DMS53 treated with DMSO at 0.1 percent for 48 hours (cell line): ENCODE data around the gene CA10.

Experiments used
- DNase-seq: peaks from one replicate; lab custom pipeline; 2025; ENCODE audit not compliant: unreplicated experiment; lab: John Stamatoyannopoulos, UW

CA10 gene

GRCh38 chr17:51610834-51611233 lies 547.7 kb downstream of the CA10 start:
- DNase-seq = no peak

- no peak for DNase-seq
These were observed 548.4 kb downstream of the CA10 start for GRCh38 chr17:51610155-51610554.

GRCh38 chr17:51608251-51608933 lies 550.1 kb downstream of the CA10 start:
- peak; percentile 43 for DNase-seq

DNA sequence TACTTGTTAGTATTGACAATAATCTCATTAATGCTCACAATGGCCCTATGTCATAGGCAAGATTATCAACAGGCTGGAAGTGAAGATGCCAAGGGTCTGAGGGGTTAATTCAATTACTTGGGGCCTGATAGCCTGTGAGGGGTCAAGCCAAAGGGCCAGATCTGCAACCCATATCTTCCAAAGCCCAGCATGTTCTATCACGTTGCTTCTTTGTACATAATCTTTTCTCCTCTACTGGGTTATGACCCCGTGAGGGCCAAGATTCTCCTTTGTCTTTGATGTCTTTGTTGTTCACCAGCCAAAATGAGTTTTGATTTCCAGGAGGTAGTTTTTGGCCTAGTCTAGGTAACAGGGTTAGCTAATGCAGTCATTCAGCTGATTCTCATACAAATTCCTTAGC lies 551.0 kb downstream of the CA10 start:
- no peak for DNase-seq

DNA sequence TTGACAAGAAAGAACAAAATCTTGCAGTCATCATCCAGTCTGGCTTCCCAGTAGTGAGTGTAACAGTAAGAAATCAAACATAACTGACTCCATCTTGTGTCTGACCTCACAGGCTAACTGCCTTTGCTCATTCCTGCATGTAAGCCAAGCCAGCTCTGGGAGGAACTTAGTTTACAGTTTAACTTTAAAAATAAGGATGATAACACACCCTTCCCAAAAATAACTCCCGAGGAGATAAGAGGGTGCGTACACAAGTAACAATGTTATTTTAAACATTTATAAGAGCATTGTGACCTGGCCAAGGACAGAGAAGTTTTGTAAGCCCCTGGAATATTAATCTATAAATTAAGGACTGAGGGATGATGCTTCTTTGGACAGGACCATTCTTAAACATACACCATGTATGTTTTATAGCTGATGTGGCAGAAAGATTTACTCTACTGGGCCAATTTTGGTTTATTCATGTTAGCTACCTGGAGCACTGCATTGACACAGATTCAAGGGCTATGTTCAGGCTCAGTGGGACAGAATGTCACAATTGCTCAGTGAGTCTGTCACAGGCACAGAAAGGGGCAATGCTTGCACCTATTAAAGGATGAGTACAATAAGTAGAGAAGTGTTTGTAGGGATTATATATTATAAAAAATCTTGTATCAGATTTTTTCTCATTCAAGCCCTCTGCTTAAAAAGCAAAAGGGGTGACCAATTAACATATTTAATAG lies 554.1 kb downstream of the CA10 start:
- no peak for DNase-seq

GRCh38 chr17:51601622-51602261 lies 556.8 kb downstream of the CA10 start:
- DNase-seq = no peak

GRCh38 chr17:51598824-51599223 lies 559.7 kb downstream of the CA10 start:
- no peak for DNase-seq

GRCh38 chr17:51597345-51597744 lies 561.2 kb downstream of the CA10 start:
- no peak for DNase-seq

DNA sequence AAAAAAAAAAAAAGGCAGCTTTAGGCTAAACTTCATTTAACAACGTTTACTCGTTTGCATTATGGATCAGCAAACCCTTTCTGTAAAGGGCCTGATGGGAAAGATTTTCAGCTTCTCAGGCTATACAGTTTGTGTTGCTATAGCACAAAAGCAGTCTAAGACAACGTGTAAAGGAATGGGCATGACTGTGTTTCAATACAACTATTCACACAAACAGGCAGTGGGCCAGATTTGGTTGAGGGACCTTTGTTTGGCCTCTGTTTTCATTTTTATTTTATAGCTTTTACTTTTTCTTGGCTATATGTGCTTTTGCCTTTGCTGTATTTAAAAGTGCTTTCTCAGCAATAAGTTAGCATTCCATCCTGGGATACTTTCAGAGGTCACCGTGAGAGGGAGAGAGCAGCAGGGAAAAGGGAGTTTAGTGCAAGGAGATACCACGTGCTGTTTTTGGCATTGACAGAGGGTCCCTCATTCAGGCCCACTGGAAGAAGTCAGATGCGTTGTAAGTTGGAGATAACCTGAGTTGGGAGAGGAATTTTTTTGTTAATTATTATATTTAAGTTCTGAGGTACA lies 562.6 kb downstream of the CA10 start:
- no peak for DNase-seq

DNA sequence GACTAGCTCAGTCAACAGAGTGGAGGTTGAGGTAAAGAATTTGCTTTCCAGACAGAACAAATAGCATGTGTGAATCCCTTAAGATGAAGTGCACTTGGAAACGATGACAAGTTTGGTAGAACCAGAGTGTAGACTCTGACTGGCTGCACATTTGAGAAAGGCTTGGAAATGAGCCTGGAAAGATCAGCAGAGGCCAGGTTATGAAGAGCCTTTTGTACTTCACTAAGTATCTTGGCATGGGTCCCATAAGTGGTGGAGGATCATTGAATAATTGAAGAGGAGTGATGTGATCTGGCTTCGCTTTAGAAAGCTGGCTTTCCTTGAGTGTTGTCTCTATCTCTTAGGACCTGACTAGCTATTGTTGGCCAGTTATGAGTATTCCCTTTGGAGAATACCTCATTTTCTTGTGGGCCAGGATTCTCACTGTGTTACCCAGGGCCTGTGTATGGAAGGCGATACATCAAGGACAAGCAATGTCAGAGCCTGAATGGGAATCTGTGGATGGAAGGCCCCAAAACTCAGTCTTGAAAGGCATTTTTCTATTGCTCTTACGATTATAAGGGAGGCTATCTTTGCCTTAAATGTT lies 568.4 kb downstream of the CA10 start:
- DNase-seq = no peak

- DNase-seq = no peak
These were observed 570.5 kb downstream of the CA10 start for GRCh38 chr17:51588063-51588462.

DNA sequence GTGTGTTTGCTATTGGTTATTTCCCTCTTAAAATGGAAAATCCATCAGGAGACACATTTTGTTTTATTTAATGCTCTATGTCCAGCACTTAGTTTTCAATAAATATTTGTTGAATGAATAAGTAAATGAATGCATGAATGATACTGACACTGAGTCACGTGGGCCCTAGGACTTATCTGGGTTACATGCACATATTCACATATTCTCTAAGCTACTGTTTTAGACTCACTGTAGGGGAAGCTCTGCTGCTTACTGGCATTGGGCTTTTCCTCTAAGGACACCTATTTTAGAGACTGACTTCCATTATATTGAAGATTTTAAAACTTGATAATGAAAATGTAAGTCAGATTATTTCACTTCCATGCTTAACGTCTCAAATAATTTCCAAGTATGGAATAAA lies 571.0 kb downstream of the CA10 start:
- no peak for DNase-seq

GRCh38 chr17:51585514-51586104 lies 572.9 kb downstream of the CA10 start:
- peak; percentile 32 for DNase-seq

GRCh38 chr17:51580869-51581268 lies 577.6 kb downstream of the CA10 start:
- DNase-seq = no peak
